HEK293 (cell line): Measurements from ENCODE around the gene CLIP3.

Experiments
- BCL11A ChIP-seq: fragments of 450-650 bp; formaldehyde crosslinking; IDR thresholded peaks from 2 replicates; pipeline ENCODE4 v1.5.1; 2016; ENCODE audit warnings: low read depth, missing biosample characterization, missing genetic modification characterization
- CTCF ChIP-seq: fragments of 450-650 bp; formaldehyde crosslinking; IDR thresholded peaks from 2 replicates; pipeline ENCODE4 v1.5.1; 2016; ENCODE audit warnings: missing biosample characterization, missing genetic modification characterization
- INSM2 ChIP-seq: fragments of 450-650 bp; formaldehyde crosslinking; IDR thresholded peaks from 2 replicates; pipeline ENCODE4 v1.5.1; 2016; ENCODE audit warnings: missing biosample characterization, missing genetic modification characterization
- KLF17 ChIP-seq: fragments of 450-650 bp; formaldehyde crosslinking; IDR thresholded peaks from 2 replicates; pipeline ENCODE4 v1.5.1; 2016; ENCODE audit warnings: missing biosample characterization, missing genetic modification characterization
- KLF9 ChIP-seq: fragments of 450-650 bp; formaldehyde crosslinking; IDR thresholded peaks from 2 replicates; pipeline ENCODE4 v1.5.1; 2016; ENCODE audit warnings: missing biosample characterization, missing genetic modification characterization, low read depth
- OSR2 ChIP-seq: fragments of 450-650 bp; formaldehyde crosslinking; IDR thresholded peaks from 2 replicates; pipeline ENCODE4 v1.5.1; 2016; ENCODE audit warnings: missing biosample characterization, missing genetic modification characterization
- OVOL3 ChIP-seq: fragments of 450-650 bp; formaldehyde crosslinking; IDR thresholded peaks from 2 replicates; pipeline ENCODE4 v1.5.1; 2016; ENCODE audit warnings: missing biosample characterization, missing genetic modification characterization
- PRDM1 ChIP-seq: fragments of 450-650 bp; formaldehyde crosslinking; IDR thresholded peaks from 2 replicates; pipeline ENCODE4; 2016; ENCODE audit warnings: missing biosample characterization, missing genetic modification characterization
- SP3 ChIP-seq: fragments of 450-650 bp; formaldehyde crosslinking; IDR thresholded peaks from 2 replicates; pipeline ENCODE4 v1.5.1; 2016; ENCODE audit warnings: missing biosample characterization, missing genetic modification characterization
- ZBTB1 ChIP-seq: fragments of 450-650 bp; formaldehyde crosslinking; IDR thresholded peaks from 2 replicates; pipeline ENCODE4 v1.5.1; 2016; ENCODE audit warnings: missing biosample characterization, missing genetic modification characterization
- ZBTB20 ChIP-seq: fragments of 450-650 bp; formaldehyde crosslinking; IDR thresholded peaks from 2 replicates; pipeline ENCODE4 v1.5.1; 2016; ENCODE audit warnings: missing biosample characterization, missing genetic modification characterization
- ZBTB8A ChIP-seq: fragments of 450-650 bp; formaldehyde crosslinking; IDR thresholded peaks from 2 replicates; pipeline ENCODE4 v1.5.1; 2016; ENCODE audit warnings: missing biosample characterization, missing genetic modification characterization
- ZEB2 ChIP-seq: fragments of 450-650 bp; formaldehyde crosslinking; IDR thresholded peaks from 2 replicates; pipeline ENCODE4 v1.5.1; 2016; ENCODE audit warnings: missing biosample characterization, missing genetic modification characterization
- ZFP37 ChIP-seq: fragments of 450-650 bp; formaldehyde crosslinking; IDR thresholded peaks from 2 replicates; pipeline ENCODE4 v1.5.1; 2016; ENCODE audit warnings: missing biosample characterization, missing genetic modification characterization
- ZFP41 ChIP-seq: fragments of 450-650 bp; formaldehyde crosslinking; IDR thresholded peaks from 2 replicates; pipeline ENCODE4 v1.5.1; 2016; ENCODE audit warnings: missing biosample characterization, missing genetic modification characterization, borderline replicate concordance
- ZIC2 ChIP-seq: fragments of 450-650 bp; formaldehyde crosslinking; IDR thresholded peaks from 2 replicates; pipeline ENCODE4 v1.5.1; 2016; ENCODE audit warnings: missing biosample characterization, missing genetic modification characterization
- ZNF148 ChIP-seq: fragments of 450-650 bp; formaldehyde crosslinking; IDR thresholded peaks from 2 replicates; pipeline ENCODE4 v1.5.0; 2017; ENCODE audit warnings: missing biosample characterization, missing genetic modification characterization, borderline replicate concordance
- ZNF202 ChIP-seq: fragments of 450-650 bp; formaldehyde crosslinking; IDR thresholded peaks from 2 replicates; pipeline ENCODE4 v1.5.1; 2016; ENCODE audit warnings: missing biosample characterization, missing genetic modification characterization, borderline replicate concordance
- ZNF214 ChIP-seq: fragments of 450-650 bp; formaldehyde crosslinking; IDR thresholded peaks from 2 replicates; pipeline ENCODE4 v1.5.1; 2017; ENCODE audit warnings: missing biosample characterization, mild to moderate bottlenecking, missing genetic modification characterization, borderline replicate concordance
- ZNF266 ChIP-seq: fragments of 450-650 bp; formaldehyde crosslinking; IDR thresholded peaks from 2 replicates; pipeline ENCODE4 v1.5.1; 2016; ENCODE audit warnings: missing biosample characterization, missing genetic modification characterization, low read depth
- ZNF394 ChIP-seq: fragments of 450-650 bp; formaldehyde crosslinking; IDR thresholded peaks from 2 replicates; pipeline ENCODE4 v1.5.1; 2016; ENCODE audit warnings: missing biosample characterization, missing genetic modification characterization, mild to moderate bottlenecking, moderate library complexity, borderline replicate concordance
- ZNF398 ChIP-seq: fragments of 450-650 bp; formaldehyde crosslinking; IDR thresholded peaks from 2 replicates; pipeline ENCODE4 v1.5.1; 2017; ENCODE audit warnings: missing biosample characterization, missing genetic modification characterization
- ZNF449 ChIP-seq: fragments of 450-650 bp; formaldehyde crosslinking; IDR thresholded peaks from 2 replicates; pipeline ENCODE4 v1.5.1; 2017; ENCODE audit warnings: missing biosample characterization, mild to moderate bottlenecking, missing genetic modification characterization, moderate library complexity
- ZNF544 ChIP-seq: fragments of 450-650 bp; formaldehyde crosslinking; IDR thresholded peaks from 2 replicates; pipeline ENCODE4 v1.5.0; 2017; ENCODE audit warnings: missing biosample characterization, missing genetic modification characterization
- ZNF776 ChIP-seq: fragments of 450-650 bp; formaldehyde crosslinking; IDR thresholded peaks from 2 replicates; pipeline ENCODE4 v1.5.0; 2017; ENCODE audit warnings: missing biosample characterization, missing genetic modification characterization, borderline replicate concordance
- ZSCAN5A ChIP-seq: fragments of 450-650 bp; formaldehyde crosslinking; IDR thresholded peaks from 2 replicates; pipeline ENCODE4 v1.5.1; 2016; ENCODE audit warnings: missing biosample characterization, missing genetic modification characterization

Gene CLIP3

GRCh38 chr19:35986664-35987570 lies 45.8 kb downstream of the CLIP3 start (continued):
- TF ChIP-seq ZBTB20 (tag by site-specific recombination) (peak; percentile 95), ZIC2 (tag by site-specific recombination) (peak; percentile 100), OVOL3 (no peak), BCL11A (tag by site-specific recombination) (peak; percentile 81), ZNF202 (tag by site-specific recombination) (0 out of 2 replicates have a peak, but pooled peaks have one; percentile 24), ZFP37 (tag by site-specific recombination) (peak; percentile 84), ZNF266 (tag by site-specific recombination) (peak; percentile 64; the same call in 1 of the 2 replicates), ZNF544 (tag by site-specific recombination) (no peak), CTCF (peak; percentile 66; the same call in 1 of the 2 replicates), PRDM1 (tag by site-specific recombination) (0 out of 2 replicates have a peak, but pooled peaks have one; percentile 4), ZFP41 (tag by site-specific recombination) (no peak), INSM2 (tag by site-specific recombination) (peak; percentile 76; the same call in 1 of the 2 replicates), ZEB2 (tag by site-specific recombination) (peak; percentile 85), ZNF398 (tag by site-specific recombination) (peak; percentile 99), ZNF214 (no peak), ZNF148 (tag by site-specific recombination) (no peak), KLF9 (tag by site-specific recombination) (peak; percentile 96), KLF17 (tag by site-specific recombination) (peak; percentile 87), ZSCAN5A (tag by site-specific recombination) (0 out of 2 replicates have a peak, but pooled peaks have one; percentile 11), ZNF394 (tag by site-specific recombination) (peak; percentile 54), SP3 (tag by site-specific recombination) (peak; percentile 91), OSR2 (tag by site-specific recombination) (0 out of 2 replicates have a peak, but pooled peaks have one; percentile 50), ZNF449 (tag by site-specific recombination) (peak; percentile 50; the same call in 1 of the 2 replicates), ZBTB8A (tag by site-specific recombination) (peak; percentile 95), ZBTB1 (tag by site-specific recombination) (peak; percentile 88; the same call in 1 of the 2 replicates), ZNF776 (no peak)
